Ovary (tissue), 9 donors: Measurements from ENCODE around the gene ENTR1. TPM values are rescaled to one million over a fixed set of nuclear protein-coding genes. Genes with fewer than 3 reads are reported as not detected.

Source experiments
- DNase-seq, 5 donors: peaks; one replicate each; pipeline ENCODE4 v3.0.0-alpha.2; 2019 to 2020
- H3K27ac ChIP-seq, 2 donors: fragments of 200-600 bp; one replicate each; pipeline versions ENCODE4 v1.5.1 to v1.8.0; 2019 to 2022
- H3K27me3 ChIP-seq: fragments of 200-600 bp; one replicate; pipeline ENCODE4 v1.8.0; 2022
- H3K36me3 ChIP-seq: fragments of 200-600 bp; sonication (generic); one replicate; pipeline ENCODE4 v1.5.1; 2019
- H3K4me1 ChIP-seq: one replicate; pipeline ENCODE4 v1.8.1; 2013; ENCODE audit warnings: mild to moderate bottlenecking, moderate library complexity; ENCODE audit not compliant: insufficient read depth
- H3K4me3 ChIP-seq: fragments of 200-600 bp; sonication (generic); one replicate; pipeline ENCODE4 v1.5.1; 2017
- H3K9me3 ChIP-seq, 2 donors: fragments of 200-600 bp in 1 of 2; sonication (generic) in 1 of 2; one replicate each; pipeline versions ENCODE4 v1.5.1 to v1.8.1; 2013 to 2019; ENCODE audit warnings: mild to moderate bottlenecking in 1 of 2, moderate library complexity in 1 of 2
- EP300 ChIP-seq: sonication (generic); formaldehyde crosslinking; IDR thresholded peaks from one replicate; pipeline ENCODE4 v1.6.1; 2017; ENCODE audit warnings: antibody characterized with exemption
- POLR2A ChIP-seq: fragments of 450-650 bp; IDR thresholded peaks from one replicate; pipeline ENCODE4 v1.6.1; 2017; ENCODE audit warnings: antibody characterized with exemption, mild to moderate bottlenecking, moderate library complexity
- WGBS, 3 donors: extraction: QIAGEN DNeasy Blood & Tissue Kit in 1 of 3; methylation state at CpG; one replicate each; pipeline versions ENCODE4 v1.1.5 to v1.1.7; 2013 to 2017; 5-methylcytosine and 5-hydroxymethylcytosine counted together
- intact Hi-C, 4 donors: fragments of 100-400 bp; cut with DNase I; formaldehyde crosslinking; loops; one replicate each; pipeline versions ENCODE4 v1.11.0 to v1.15.1; 2022 to 2023
- polyA plus RNA-seq, 2 donors: library from polyadenylated mRNA; stranded (reverse); fragments of 200-250 nt in 1 of 2; fragments of 350-450 nt in 1 of 2; fragmentation: Illumina TruSeq in 1 of 2; extraction: RNeasy Lipid Tissue Mini Kit (QIAGEN cat#74804) in 1 of 2; gene quantifications; one replicate each; pipeline ENCODE4 v1.2.3, GENCODE V29; 2013 to 2014
- total RNA-seq, 7 donors: library from RNA; depleted of rRNA in 2 of 7; stranded (reverse); fragments of >200 nt in 2 of 7; fragmentation: NEBNext Ultra II Directional in 3 of 7; extraction: Animal tissue kit (Norgen Biotek cat#: 25700) in 3 of 7; gene quantifications; one replicate each; pipeline versions ENCODE4 v1.1.0 to v1.2.4, GENCODE V29; 2016 to 2023
- TF ChIP-seq, protein P1 (sequence below), 3 donors: fragments of 450-650 bp in 2 of 3; fragments of 200-600 bp in 1 of 3; IDR thresholded peaks; one replicate each; pipeline versions ENCODE4 v1.5.1 to v1.8.0; 2016 to 2022; ENCODE audit warnings: antibody characterized with exemption in 3 of 3, mild to moderate bottlenecking in 1 of 3
- donor health status: DM: no; HTN: no; CAD: no; lungs with moderate emphysema.
- donor health status: DM: no; HTN: no; CAD: no.
- donor health status: Bipolar disorder and iron deficiency.
- donor health status: DM: yes; HTN: yes; CAD: no.
- donor health status: DM: no; HTN: no; CAD: no.
- donor health status: DM: yes; HTN: yes; CAD: no.

ENTR1 gene
- total and polyA plus RNA-seq, 9 donors: 19.3 to 52.5 (median 27.2) TPM

- no peaks in the 10 kb centered on the region for H3K9me3 ChIP-seq
- 81 to 88% (median 86%) methylated on average over 19 of the region's 19 CpGs for WGBS, 3 donors
Measured at GRCh38 chr9:136416914-136417313, 6.5 kb upstream of the ENTR1 start.

DNA sequence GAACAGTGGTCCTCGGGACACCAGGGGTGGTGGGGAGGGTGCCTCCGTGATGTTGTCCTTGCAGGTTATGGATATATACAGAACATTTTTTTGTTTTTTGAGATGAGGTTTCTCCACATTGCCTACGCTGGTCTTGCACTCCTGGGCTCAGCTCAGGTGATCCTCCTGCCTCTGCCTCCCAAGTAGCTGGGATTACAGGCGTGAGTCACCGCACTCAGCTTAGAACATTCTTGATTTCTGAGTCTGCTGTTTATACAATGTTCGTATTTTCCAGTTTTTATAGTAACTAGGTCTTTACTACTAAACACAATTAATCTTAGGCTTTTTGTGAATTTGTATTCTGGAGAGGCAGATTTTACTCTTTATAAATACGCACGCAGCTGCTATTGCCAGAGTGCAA lies 6.0 kb upstream of the ENTR1 start:
- no peak overlapping the region for H3K27ac ChIP-seq
- TF ChIP-seq, protein P1, sequence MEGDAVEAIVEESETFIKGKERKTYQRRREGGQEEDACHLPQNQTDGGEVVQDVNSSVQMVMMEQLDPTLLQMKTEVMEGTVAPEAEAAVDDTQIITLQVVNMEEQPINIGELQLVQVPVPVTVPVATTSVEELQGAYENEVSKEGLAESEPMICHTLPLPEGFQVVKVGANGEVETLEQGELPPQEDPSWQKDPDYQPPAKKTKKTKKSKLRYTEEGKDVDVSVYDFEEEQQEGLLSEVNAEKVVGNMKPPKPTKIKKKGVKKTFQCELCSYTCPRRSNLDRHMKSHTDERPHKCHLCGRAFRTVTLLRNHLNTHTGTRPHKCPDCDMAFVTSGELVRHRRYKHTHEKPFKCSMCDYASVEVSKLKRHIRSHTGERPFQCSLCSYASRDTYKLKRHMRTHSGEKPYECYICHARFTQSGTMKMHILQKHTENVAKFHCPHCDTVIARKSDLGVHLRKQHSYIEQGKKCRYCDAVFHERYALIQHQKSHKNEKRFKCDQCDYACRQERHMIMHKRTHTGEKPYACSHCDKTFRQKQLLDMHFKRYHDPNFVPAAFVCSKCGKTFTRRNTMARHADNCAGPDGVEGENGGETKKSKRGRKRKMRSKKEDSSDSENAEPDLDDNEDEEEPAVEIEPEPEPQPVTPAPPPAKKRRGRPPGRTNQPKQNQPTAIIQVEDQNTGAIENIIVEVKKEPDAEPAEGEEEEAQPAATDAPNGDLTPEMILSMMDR (IDR thresholded peaks at IDR 0.05): no peak
- TF ChIP-seq POLR2A (no peak), EP300 (no peak)
- 91 to 94% (median 93%) methylated on average over 8 of the region's 8 CpGs for WGBS, 3 donors

More at GRCh38 chr9:136416914-136417313, 6.5 kb upstream of the ENTR1 start:
- intact Hi-C loops: no loop called here
- Histone ChIP-seq H3K4me3 (no peak overlapping the region), H3K4me1 (no peaks in the 10 kb centered on the region), H3K36me3 (no peaks in the 10 kb centered on the region), H3K27ac (no peak overlapping the region), H3K27me3 (no peaks in the 10 kb centered on the region)
- no peak for TF ChIP-seq EP300
- no peak for TF ChIP-seq POLR2A
- TF ChIP-seq, protein P1 (IDR thresholded peaks at IDR 0.05): no peak
- DNase-seq: no peak

GRCh38 chr9:136412962-136413361 lies 2.5 kb upstream of the ENTR1 start:
- no peaks in the 10 kb centered on the region for H3K9me3 ChIP-seq
- TF ChIP-seq, protein P1 (IDR thresholded peaks at IDR 0.05): no peak
- TF ChIP-seq POLR2A (no peak), EP300 (no peak)
- no peak for DNase-seq
- no peaks in the 10 kb centered on the region for H3K27me3 ChIP-seq
- no peaks in the 10 kb centered on the region for H3K36me3 ChIP-seq
- H3K4me1 ChIP-seq: peaks cover 2% of the 10 kb centered on the region
- H3K27ac ChIP-seq: no peak overlapping the region
- H3K4me3 ChIP-seq: no peak overlapping the region
- intact Hi-C loops: no loop called here
- 44 to 49% (median 46%) methylated on average over 9 of the region's 9 CpGs for WGBS, 3 donors

More for the DNA sequence above, 6.0 kb upstream of the ENTR1 start:
- Histone ChIP-seq H3K4me1 (no peaks in the 10 kb centered on the region), H3K36me3 (no peaks in the 10 kb centered on the region), H3K4me3 (no peak overlapping the region), H3K9me3 (no peaks in the 10 kb centered on the region), H3K27me3 (no peaks in the 10 kb centered on the region)
- DNase-seq: no peak
- intact Hi-C loops: no loop called here

DNA sequence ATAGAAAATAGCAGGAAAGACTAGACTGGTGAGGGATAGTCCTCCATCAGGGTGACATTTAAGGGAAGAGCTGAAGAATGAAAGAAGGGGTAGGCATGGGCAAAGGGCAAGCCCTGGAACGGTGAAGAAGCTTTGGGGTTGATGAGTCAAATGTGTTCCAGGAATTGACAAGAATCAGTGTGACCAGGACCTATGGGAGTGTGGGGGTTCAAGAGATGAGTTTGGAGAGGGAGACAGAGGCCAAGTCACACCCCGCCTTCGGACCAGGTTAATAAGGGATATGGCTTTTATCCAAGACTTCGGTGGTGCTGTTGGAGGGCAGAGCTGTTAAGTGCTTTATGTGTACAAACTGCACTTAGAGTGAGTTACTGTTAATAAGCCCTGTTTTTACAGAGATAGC lies 964 bp upstream of the ENTR1 start:
- no peak overlapping the region for H3K27ac ChIP-seq
- H3K36me3 ChIP-seq: no peaks in the 10 kb centered on the region
- no peaks in the 10 kb centered on the region for H3K9me3 ChIP-seq
- no peak for DNase-seq
- no peak for TF ChIP-seq POLR2A
- TF ChIP-seq, protein P1 (IDR thresholded peaks at IDR 0.05): no peak
- no peak for TF ChIP-seq EP300
- H3K27me3 ChIP-seq: no peaks in the 10 kb centered on the region
- H3K4me3 ChIP-seq: peak overlapping the region; percentile 92
- WGBS, 3 donors: 16 to 26% (median 21%) methylated on average over 4 of the region's 4 CpGs
- intact Hi-C loops: no loop called here
- H3K4me1 ChIP-seq: peaks cover 2% of the 10 kb centered on the region
